Measurements from ENCODE around the gene TMEM185B. TPM values are rescaled to one million over a fixed set of nuclear protein-coding genes. Genes with fewer than 3 reads are reported as not detected.
"Not testable (repeated sequence)": the region's sequence is repeated elsewhere in the genome, so short reads cannot be mapped to it uniquely, and the experiment has no call there.

The TMEM185B gene
- polyA plus RNA-seq (2013, experiment 1 of 2; ENCODE audit: insufficient read length): 27.1 TPM
- polyA plus RNA-seq (2013, experiment 2 of 2; ENCODE audit: insufficient read length): 22.6 TPM

DNA sequence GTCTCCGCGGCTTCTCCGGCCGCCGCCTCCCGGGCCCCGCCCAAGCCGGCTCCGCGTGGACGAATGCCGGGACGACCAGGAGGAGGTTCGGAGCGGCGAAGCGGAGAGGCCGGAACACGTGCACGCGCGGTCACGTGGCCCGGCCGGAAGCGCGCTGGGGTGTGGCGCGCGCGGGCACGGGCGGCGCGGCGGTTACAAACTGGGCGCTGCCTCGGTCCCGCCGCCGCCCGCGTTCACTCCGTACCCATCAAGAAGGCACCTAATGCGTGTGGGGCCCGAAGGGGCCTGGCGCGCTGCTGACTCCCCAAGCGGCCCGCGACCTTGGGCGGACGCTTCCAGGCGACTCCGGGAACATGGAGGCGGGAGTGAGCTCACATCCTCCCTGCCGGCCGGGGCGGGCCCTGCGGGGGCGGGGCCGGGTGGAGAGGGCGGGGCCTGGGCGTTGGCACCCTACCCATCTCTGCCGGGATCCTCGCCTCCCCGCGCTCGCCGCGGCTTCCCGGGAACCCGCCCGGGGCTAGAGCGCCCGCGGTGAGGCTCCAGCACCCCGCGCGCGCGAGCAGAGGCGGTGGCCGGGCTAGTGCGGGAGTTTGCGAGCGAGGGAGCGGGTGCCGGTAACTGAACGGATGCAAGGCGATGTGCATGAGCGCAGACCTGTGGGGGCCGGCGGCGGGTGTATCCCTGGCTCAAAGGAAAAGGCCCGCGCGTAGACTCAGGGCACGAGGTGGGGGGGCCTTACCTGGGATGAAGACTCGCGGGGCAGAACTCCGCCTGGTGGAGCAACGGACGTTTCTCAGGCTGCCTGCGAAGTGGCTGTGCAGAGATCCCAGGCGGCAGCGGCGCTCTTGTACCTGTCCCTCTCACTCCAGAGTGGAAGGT lies at the start of gene TMEM185B:
TMEM185B (minus strand) TSS at position 367 of the 879 bp plus-strand sequence. CDS start 424 bp downstream, outside the sequence.
- peak; percentile 84 for DNase-seq

DNA sequence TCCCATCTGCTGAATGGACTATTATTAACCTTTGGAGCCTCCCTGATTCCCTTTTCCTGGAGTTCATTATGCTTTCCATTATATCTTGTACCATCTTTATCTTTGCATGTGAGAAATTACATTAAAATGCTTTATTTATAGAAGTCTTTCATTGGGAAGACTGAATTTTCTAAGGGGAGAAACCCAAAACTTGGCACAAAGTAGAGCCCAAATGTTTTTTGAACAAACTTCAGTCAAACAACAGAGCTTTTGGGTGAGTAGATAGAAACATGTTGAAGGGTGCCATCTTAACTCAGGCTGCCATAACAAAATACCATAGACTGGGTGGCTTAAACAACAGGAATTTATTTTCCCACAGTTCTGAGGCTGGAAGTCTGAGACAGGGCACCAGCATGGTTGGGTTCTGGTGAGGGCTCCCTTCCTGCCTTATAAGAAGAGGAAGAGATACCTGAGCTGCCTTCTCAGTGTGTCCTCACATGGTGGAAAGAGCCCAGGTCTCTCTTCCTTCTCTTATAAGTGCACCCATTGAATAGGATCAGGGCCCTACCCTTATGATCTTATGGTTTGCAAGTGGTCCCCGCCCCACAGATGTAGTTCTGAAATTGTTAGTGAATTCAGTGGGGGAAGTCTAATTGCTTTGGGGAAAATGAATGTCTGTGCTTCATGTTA lies 48.6 kb upstream of the TMEM185B start:
- no peak for DNase-seq

DNA sequence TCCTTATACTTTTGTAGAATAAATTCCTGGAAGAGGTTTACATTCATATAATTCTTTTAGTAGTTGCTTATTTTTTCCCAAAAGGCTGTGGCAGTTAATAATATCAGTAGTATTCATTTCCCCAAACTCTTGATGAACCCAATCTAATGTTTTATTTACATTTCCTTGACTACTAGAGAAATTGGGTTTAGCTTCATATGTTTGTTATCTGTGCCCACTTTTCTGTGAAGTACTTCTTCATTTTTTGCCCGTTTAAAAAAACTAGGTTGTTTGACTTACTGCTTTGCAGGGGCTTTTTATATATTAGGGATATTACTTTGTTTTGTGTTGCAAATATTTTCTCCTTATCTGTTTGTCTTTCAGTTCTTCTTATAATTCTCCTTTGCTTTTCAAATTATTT lies 46.6 kb upstream of the TMEM185B start:
- DNase-seq: no peak

DNA sequence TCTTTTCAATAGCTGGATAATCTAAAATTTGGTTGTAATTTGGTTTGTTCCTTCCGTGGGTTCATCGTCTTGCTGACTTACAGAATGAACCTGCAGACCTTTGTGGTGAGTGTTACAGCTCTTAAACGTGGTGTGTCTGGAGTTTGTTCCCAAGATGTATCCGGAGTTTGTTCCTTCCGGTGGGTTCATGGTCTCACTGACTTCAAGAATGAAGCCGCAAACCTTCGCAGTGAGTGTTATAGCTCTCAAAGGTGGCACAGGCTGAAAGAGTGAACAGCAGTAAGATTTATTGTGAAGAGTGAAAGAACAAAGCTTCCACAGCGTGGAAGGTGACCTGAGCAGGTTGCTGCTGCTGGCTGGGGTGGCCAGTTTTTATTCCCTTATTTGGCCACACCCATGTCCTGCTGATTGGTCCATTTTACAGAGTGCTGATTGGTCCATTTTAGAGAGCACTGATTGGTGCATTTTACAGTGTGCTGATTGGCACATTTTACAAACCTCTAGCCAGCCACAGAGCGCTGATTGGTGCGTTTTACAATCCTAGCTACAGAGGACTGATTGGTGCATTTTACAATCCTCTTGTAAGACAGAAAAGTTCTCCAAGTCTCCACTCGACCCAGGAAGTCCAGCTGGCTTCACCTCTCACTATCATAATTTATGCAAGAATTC lies 46.0 kb upstream of the TMEM185B start:
- no peak for DNase-seq

DNA sequence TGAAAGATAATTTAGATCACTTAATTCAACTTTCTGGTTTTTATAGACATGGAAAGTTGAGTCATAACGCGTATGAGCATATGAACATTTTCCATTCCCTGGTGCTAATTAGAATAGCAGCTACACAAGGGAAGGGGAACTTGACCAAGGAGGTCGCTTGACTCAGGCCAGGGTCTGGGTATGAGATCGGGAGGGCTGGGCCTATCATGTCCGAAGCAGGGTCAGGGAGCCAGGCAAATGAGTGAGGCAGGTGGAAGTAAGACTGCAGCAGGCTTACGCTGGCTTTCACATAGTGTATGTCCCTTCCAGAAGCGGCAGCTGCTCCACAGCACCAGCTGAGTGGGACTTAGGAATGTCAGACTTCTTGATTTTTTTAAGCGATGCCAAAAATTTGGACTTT lies 44.1 kb upstream of the TMEM185B start:
- DNase-seq: no peak

DNA sequence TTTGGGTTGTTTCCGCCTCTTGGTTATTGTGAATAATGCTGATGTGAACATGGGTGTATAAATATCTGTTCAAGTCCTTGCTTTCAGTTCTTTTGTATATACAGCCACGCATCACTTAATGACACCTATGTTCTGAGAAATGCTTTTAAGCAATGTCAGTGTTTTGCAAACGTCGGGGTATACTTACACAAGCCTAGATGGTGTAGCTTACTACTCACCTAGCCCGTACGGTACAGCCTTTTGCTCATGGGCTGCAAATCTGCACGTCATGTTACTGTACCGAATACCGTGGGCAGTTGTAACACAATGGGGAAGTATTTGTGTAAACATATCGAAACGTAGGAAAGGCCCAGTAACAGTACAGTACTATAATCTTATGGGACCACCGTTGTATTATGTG lies 41.8 kb upstream of the TMEM185B start:
- DNase-seq: no peak

DNA sequence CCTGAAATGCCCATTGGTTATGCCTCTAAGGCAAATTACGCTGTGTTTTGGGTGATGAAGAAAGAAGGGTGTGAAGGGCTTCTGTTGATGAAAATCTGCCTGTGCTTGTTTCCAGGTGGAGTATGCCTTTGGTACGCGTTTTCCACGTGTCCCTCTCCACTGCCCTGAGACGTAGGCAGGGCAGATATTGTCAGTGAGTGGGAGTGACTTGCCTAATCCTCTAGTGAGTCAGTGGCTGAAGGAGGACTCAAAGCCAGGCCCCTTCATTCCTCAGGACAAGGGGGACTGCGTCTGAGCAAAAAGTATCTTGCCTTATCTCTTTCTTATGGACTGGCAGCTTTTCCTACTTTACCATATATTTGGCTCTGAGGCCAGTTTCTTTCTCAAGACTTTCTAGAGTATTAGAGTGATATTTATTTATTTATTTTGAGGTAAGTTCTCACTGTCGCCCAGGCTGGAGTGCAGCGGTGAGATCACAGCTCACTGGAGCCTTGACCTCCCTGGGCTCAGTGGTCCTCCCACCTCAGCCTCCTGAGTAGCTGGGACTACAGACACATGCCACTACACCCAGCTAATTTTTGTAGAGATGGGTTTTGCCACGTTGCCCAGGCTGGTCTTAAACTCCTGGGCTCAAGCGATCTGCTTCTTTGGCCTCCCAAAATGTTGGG lies 39.7 kb upstream of the TMEM185B start:
- DNase-seq: no peak

DNA sequence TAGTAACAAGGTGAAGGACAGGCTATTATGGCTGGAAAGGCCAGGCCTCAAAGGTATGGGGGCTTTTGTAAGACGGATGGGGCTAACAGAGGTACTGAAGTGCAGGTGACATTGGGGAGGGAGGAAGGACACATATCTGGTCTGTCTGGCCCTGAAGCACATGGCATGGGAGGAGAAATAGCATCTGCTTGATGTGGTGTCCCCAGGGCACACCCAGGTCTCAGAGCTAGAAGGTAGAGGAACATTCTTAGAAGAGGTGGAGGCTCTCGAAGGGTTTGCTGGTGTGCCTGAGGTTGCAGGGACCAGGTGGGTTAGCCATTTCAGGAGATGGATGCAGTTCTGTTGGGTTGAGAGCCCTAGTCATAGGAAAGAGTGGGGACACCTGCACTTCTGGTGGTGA lies 39.0 kb upstream of the TMEM185B start:
- no peak for DNase-seq

DNA sequence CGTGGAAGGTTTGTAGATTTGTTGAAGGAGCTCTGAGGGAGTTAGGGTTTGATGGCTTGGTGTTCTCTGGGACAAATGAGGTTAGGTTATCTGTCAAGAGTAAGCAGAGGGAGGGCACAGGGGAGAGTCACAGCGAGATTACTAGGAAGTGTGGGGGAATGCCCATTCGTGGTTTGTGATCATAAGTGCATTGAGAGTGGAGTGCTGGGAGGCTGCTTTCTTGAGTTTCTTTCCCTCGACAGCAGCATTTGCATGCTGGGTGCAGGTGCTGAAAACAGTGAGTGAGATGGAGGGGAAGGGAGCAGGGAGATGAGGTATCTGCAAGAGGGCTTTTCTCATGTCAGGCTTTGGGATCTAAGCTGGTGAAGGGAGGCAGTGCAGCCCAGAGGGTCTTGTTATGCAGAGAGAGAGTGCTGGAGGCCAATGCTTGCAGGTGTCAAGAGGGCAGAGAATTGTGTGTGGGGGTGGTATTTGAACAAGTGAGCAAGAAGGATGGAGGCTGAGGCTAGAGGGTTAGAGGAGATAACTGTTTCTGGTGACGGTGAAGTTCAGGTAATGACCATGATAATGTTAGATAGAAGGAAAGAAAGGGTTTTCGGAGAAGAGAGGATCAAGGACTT lies 38.3 kb upstream of the TMEM185B start:
- DNase-seq: no peak

DNA sequence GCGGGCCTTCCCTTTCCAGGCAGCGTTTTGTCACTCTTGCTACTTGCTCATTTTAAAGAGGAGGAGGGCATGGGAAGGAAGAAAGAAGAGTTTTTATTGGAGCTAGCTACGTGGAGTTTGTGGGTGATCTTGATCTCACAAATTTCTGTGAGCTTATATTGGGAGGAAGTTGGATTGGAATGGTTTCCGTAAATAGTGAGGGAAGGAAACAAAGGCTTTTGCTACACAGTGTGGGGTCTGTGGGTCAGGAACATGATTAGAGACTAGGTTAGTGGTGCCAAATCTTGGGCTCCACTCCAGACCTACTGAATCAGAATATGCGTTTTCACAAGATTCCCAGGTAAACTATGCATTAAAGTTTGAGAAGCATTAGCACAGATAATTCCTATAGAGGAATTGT lies 37.5 kb upstream of the TMEM185B start:
- no peak for DNase-seq

DNA sequence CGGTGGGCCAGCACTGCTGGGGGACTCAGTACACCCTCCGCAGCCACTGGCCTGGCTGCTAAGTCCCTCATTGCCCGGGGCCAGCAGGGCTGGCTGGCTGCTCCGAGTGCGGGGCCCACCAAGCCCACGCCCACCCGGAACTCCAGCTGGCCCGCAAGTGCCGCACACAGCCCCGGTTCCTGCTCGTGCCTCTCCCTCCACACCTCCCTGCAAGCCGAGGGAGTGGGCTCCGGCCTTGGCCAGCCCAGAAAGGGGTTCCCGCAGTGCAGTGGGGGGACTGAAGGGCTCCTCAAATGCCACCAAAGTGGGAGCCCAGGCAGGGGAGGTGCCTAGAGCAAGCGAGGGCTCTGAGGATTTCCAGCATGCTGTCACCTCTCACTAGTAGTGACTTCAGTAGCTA lies 36.7 kb upstream of the TMEM185B start:
- not testable (repeated sequence) for DNase-seq

DNA sequence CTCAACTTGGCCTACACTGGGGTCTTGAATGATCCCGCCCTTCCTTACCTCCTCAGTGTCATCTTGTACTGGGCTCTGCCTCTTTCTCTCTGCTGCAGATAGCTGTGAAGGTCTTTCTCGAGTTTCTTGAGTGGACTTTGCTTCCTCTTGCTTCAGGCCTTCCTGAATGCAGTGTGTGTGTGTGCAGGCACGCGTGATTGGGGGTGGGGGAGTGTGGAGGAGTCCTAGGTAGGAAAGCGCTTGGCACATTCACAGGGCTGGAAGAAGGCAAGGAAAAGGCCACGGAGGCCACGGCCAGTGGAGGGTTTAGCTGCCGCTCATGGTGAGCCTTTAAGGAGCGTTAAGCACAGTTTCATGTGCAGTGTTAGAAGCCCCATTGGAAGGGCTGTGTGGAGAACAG lies 35.0 kb upstream of the TMEM185B start:
- no peak for DNase-seq

DNA sequence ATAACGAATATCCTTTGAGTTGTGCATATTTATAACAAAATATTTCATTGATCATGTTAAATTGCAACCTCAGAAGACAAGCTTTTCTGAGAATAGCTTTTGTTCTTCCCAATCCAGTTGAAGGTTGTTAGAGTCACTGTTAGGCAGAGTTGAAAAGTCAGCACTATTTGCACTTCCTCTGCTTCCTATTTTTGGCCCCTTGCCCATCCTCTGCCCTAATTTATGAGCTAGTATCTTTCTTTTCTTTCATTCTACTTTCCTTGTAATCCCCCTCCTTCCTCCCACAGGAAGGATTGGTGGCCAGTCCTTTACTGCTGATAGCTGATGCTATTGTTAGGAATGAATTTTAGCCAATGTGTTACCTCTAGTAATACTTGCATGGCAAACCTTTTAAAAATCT lies 34.3 kb upstream of the TMEM185B start:
- no peak for DNase-seq

DNA sequence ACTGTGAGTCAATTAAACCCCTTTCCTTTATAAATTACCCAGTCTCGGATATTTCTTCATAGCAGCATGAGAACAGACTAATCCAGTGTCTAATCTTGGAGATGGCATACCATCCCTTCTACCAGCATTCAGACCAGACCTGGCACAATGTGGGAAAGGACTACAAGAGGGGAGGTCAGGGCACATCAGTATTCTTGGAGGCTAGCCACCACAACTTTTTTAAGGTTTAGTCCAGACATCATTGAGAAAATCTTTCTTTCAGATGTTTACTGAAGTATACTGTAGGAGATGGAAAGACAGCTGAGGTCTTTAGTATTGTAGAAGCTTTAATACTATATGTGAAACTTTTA lies 33.4 kb upstream of the TMEM185B start:
- no peak for DNase-seq

DNA sequence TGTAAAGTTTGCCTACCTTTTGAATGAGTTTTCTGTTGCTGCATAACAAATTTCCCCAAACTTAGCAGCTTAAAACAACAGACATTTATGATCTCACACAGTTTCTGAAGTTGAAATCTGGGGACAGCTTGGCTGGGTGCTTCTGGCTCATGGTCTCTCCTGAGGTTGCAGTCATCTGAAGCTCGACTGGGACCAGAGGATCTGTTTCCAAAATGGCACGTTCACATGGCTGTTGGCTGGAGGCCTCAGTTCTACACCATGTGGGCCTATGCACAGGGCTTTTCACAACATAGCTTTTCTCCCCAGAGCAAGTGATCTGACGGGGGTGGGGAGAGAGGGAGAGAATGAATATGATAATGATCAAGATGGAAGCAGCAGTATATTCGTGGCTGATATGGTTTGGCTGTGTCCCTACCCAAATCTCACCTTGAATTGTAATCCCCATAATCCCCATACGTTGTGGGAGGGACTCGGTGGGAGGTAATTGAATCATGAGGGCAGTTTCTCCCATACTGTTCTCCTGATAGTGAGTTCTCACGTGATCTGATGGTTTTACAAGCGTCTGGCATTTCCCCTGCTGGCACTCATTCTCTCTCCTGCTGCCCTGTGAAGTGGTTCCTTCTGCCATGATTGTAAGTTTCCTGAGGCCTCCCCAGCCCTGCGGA lies 32.9 kb upstream of the TMEM185B start:
- DNase-seq: no peak

DNA sequence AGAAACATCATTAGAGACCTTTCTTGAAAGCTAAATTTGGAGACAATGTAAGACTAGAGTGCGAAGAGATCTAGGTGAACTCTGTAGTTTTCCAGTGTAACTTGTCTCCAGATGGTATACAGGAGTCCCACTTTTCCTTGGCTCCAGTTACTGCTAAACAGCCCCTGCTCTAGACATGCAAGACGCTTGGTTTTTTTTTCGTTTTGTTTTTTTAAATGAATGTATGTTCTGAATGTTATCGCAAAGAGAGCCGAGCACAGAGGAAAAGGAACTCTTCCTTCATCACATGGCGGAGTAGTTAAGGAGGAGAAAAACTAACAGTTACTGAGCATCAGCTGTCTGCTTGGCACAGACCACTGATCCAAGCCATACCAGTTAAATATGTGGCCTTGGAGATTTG lies 31.9 kb upstream of the TMEM185B start:
- DNase-seq: no peak

DNA sequence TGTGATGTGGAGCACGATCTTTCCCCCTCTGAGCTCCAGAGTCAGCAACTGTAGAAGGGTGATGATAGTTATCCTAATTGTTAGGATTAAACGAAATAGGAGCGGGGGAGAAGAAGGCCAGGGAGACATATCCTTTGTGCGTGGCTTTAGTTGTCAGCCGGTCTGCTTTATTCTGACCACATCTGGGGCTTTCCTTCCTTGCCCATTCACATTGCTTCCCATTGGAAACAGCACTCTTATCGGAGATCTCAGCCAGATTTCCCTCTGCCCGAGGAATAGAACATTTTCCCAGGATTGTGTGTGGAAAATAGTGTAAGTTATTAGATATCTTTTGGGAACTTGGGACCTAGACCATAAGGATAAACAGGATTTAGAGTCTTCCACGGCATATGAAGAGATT lies 31.0 kb upstream of the TMEM185B start:
- no peak for DNase-seq

DNA sequence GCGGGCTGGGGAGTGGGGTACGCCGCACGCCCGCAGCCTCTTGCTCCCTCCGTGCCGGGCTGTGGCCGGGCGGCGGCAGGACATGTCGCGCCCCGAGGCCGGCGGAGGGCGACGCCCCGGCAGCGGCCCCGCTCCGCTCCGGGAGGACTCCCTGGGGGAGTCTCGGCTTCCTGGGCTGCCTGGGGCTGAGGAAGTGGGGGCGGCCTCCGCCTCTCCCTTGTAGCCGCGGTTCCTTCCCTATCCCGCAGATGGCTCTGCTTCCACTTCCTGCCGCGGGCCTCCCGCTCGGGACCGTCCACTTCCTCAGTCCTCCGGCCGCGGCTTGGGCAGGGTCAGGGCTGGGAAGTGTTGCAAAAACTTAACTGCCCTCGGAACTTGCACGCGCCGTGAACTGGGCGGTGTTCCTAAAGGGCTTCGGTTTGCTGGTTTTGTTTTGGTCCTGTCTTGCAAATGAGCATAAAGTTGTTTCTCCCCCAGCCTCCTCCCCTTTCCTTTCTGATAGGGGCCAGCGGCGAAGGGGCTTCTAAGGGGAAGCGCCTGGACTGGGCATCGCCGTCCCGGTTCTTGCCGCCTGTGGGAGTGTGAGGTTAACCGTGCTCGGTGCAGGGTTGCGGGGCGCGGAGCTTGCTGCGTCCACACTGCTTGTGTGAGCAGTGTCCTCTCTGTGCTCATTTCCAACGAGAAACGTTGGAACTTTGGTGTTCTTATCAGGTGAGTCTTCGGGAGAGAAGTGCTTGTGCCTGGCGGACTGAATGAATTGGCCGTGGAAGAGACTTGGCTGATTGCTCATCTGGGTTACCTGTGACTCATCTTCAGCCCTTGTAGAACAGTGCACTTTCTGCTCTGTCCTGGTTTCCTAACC lies 30.1 kb upstream of the TMEM185B start:
- DNase-seq: peak; percentile 74

DNA sequence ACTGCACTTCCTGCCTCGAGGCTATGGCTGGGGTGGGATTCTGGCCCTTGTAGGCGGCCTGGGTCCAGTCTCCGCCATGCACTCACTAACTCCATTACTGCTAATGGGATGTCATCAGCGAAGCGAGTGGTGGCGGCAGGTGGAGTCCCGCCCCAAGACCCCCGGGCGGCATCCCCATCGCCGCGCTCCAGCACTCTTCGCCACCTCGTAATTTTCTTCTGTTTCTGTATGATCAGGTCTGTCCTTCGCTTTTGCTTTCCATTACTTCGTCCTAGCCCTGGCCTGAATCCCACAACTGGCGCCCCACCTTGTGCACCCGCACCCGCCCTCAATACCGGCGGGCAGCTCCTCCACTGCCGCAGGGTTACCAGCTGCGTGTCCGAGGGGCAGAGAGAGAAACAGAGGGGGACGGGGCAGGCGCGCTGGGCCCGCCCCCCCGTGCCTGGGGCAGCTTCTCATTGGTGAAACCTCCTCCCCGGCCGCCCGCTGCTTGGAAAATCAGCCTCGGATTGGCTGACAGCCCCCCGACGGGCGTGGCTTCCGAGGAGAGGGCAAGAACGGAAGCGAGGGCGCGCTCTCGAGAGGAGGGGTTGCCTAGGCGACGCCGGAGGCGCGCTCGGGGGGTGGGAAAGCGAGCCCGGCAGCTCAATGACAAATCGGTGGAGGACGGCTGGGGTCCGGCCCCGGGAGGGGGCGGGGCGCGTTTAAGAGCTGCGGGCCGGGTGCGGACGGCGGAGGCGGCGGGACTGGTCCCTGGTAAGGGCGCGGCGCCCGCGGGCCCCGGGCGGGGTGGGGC lies 29.2 kb upstream of the TMEM185B start, which contains the start of gene RALB:
RALB (plus strand) TSS at position 628 of the 796 bp plus-strand sequence. CDS start 25,813 bp downstream, outside the sequence.
- peak; percentile 98 for DNase-seq

DNA sequence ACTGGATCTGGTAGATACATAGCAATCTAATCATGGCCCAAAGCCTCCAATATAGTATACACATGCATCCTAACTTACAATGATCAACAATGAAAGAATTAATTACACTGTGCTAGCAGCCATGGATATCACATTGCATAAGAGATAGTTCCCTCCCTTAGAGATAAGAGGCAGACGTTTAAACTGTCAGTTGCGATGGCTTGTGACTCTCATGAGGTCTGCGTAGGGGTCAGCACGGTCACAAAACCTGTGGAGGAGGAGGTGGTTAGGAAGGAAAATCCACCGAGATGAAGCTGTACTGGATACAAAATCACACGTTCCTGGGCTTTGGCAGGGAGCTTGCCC lies 28.7 kb upstream of the TMEM185B start:
- DNase-seq: no peak
